Endothelial cell of umbilical vein (primary cell): ENCODE data around the gene LHPP. TPM values are rescaled to one million over a fixed set of nuclear protein-coding genes. Genes with fewer than 3 reads are reported as not detected.

Experiments used
- BruUV-seq: library from RNA; stranded (reverse); fragments of 400-500 nt; replicated peaks from 2 replicates; lab custom pipeline; 2021; lab: Mats Ljungman, UMichigan
- CTCF ChIA-PET: fragments of 300-600, 350-600 bp; sonication (Branson Sonifier 250); formaldehyde crosslinking; loops from one replicate; lab custom pipeline; 2021; ENCODE audit warnings: antibody characterized with exemption, inconsistent platforms; lab: Charles Lee
- POLR2A ChIA-PET: fragments of 300-600, 350-600 bp; sonication (Branson Sonifier 250); formaldehyde crosslinking; loops from one replicate; lab custom pipeline; 2021; ENCODE audit warnings: antibody characterized with exemption, inconsistent platforms; lab: Charles Lee
- DNase-seq: peaks from one replicate; pipeline ENCODE4 v3.0.0-alpha.2; 2011; ENCODE audit warnings: low read depth, low spot score
- FAIRE-seq: peaks from 2 replicates; lab custom pipeline; 2011; peaks lifted over from hg19 to GRCh38; lab: Jason Lieb, UNC
- H2AFZ ChIP-seq: 2 replicates; pipeline ENCODE4 v1.6.0; 2012; ENCODE audit warnings: low read depth, low read length, control low read depth, inconsistent platforms
- H3K27ac ChIP-seq: 2 replicates; pipeline ENCODE4 v1.5.1; 2011; ENCODE audit warnings: low read depth, mild to moderate bottlenecking, control low read depth, low read length, moderate library complexity; ENCODE audit not compliant: insufficient read depth
- H3K27me3 ChIP-seq, 2 experiments: 2 replicates each; pipeline versions ENCODE4 v1.6.0 to v1.6.1; 2011; ENCODE audit warnings: low read length in 2 of 2, mixed read lengths in 1 of 2; ENCODE audit not compliant: control insufficient read depth in 2 of 2, insufficient read depth in 2 of 2
- H3K36me3 ChIP-seq, 2 experiments: 2 replicates in 1 of 2; 3 replicates in 1 of 2; pipeline ENCODE4 v1.5.1; 2011; ENCODE audit warnings: low read length in 2 of 2, mild to moderate bottlenecking in 1 of 2, moderate library complexity in 1 of 2; ENCODE audit not compliant: control insufficient read depth in 2 of 2, insufficient read depth in 2 of 2; ENCODE audit errors: extremely low read depth in 1 of 2
- H3K4me1 ChIP-seq: 3 replicates; pipeline ENCODE4 v1.5.1; 2011; ENCODE audit warnings: mild to moderate bottlenecking, low read length; ENCODE audit not compliant: control insufficient read depth, insufficient read depth; ENCODE audit errors: extremely low read depth
- H3K4me2 ChIP-seq: 2 replicates; pipeline ENCODE4 v1.6.1; 2011; ENCODE audit warnings: low read length, control low read depth, mixed read lengths; ENCODE audit not compliant: insufficient read depth
- H3K4me3 ChIP-seq, 3 experiments: fragments of 200-600 bp in 1 of 3; sonication (generic), shearing (Covaris generic) in 1 of 3; replicated peaks in 1 of 3; 2 replicates each; pipeline ENCODE4 v1.5.1; 2011 to 2016; ENCODE audit warnings: control low read depth in 3 of 3, low read length in 3 of 3, mild to moderate bottlenecking in 2 of 3, inconsistent platforms in 1 of 3, low read depth in 1 of 3, moderate library complexity in 1 of 3; ENCODE audit not compliant: insufficient read depth in 1 of 3
- H3K79me2 ChIP-seq: 2 replicates; pipeline ENCODE4 v1.6.0; 2012; ENCODE audit warnings: low read length, inconsistent platforms; ENCODE audit not compliant: control insufficient read depth, insufficient read depth
- H3K9ac ChIP-seq: replicated peaks from 2 replicates; pipeline ENCODE3; 2011; ENCODE audit warnings: low read length, control low read depth; ENCODE audit not compliant: insufficient read depth; ENCODE audit errors: extremely low read depth
- H3K9me1 ChIP-seq: replicated peaks from 3 replicates; pipeline ENCODE4 v1.6.0; 2011; ENCODE audit warnings: mild to moderate bottlenecking, low read length; ENCODE audit not compliant: control insufficient read depth, insufficient read depth; ENCODE audit errors: extremely low read depth
- H3K9me3 ChIP-seq: replicated peaks from 2 replicates; pipeline ENCODE4 v1.5.1; 2012; ENCODE audit warnings: low read length, inconsistent platforms; ENCODE audit not compliant: control insufficient read depth, insufficient read depth
- H4K20me1 ChIP-seq: replicated peaks from 2 replicates; pipeline ENCODE3; 2011; ENCODE audit warnings: mild to moderate bottlenecking, low read length; ENCODE audit not compliant: control insufficient read depth, insufficient read depth; ENCODE audit errors: extremely low read depth
- CTCF ChIP-seq, 2 donors: IDR thresholded peaks; 1 replicate in 1 of 2; 2 replicates in 1 of 2; pipeline ENCODE4 v1.5.1; 2011; ENCODE audit warnings: low read length in 2 of 2, mild to moderate bottlenecking in 2 of 2, moderate library complexity in 2 of 2, control low read depth in 1 of 2, inconsistent platforms in 1 of 2, low read depth in 1 of 2; ENCODE audit not compliant: insufficient read depth in 1 of 2; ENCODE audit errors: extremely low read depth in 1 of 2
- EZH2 ChIP-seq: IDR thresholded peaks from 2 replicates; pipeline ENCODE4 v1.6.1; 2012; ENCODE audit warnings: borderline replicate concordance, low read depth, mild to moderate bottlenecking, moderate library complexity, low read length, inconsistent platforms; ENCODE audit not compliant: severe bottlenecking
- FOS ChIP-seq: IDR thresholded peaks from 2 replicates; pipeline ENCODE4 v1.6.1; 2011; ENCODE audit warnings: mild to moderate bottlenecking, low read length, moderate library complexity, borderline replicate concordance; ENCODE audit not compliant: insufficient read depth
- GATA2 ChIP-seq: IDR thresholded peaks from 2 replicates; pipeline ENCODE4 v1.7.0; 2011; ENCODE audit warnings: low read depth, mild to moderate bottlenecking, moderate library complexity, mixed read lengths, low read length; ENCODE audit not compliant: insufficient read length, insufficient read depth
- JUN ChIP-seq: IDR thresholded peaks from 2 replicates; pipeline ENCODE4 v1.6.1; 2011; ENCODE audit warnings: borderline replicate concordance, low read depth; ENCODE audit not compliant: insufficient read length, insufficient read depth
- MAX ChIP-seq: IDR thresholded peaks from 2 replicates; pipeline ENCODE4 v1.6.1; 2011; ENCODE audit not compliant: insufficient read depth, insufficient read length
- MYC ChIP-seq: IDR thresholded peaks from one replicate; pipeline ENCODE4 v1.6.1; 2011; ENCODE audit warnings: mild to moderate bottlenecking, low read depth, low read length
- POLR2A ChIP-seq: IDR thresholded peaks from 2 replicates; pipeline ENCODE4 v1.6.1; 2012; ENCODE audit warnings: low read depth, mild to moderate bottlenecking, control low read depth, low read length
- POLR2AphosphoS5 ChIP-seq: IDR thresholded peaks from 2 replicates; pipeline ENCODE4 v1.6.1; 2012; ENCODE audit warnings: low read depth, mild to moderate bottlenecking, control low read depth, low read length, moderate library complexity; ENCODE audit not compliant: insufficient read depth
- dilution Hi-C: fragments of 300-500 bp; cut with MboI; formaldehyde crosslinking; loops from one replicate; pipeline ENCODE4 v1.15.0; 2019; ENCODE audit warnings: low sequenced_read_pairs; ENCODE audit not compliant: extremely low pct_ligation_motif_present
- intact Hi-C: fragments of 100-400 bp; cut with micrococcal nuclease; formaldehyde crosslinking; loops from one replicate; pipeline ENCODE4 v1.10.0; 2022
- polyA plus RNA-seq, 4 experiments: library from polyadenylated mRNA; depleted of rRNA in 3 of 4; stranded (reverse) in 3 of 4; unstranded in 1 of 4; fragments of >200 nt; gene quantifications; 2 replicates each; pipeline versions ENCODE4 v1.2.1 to v1.2.3, GENCODE V29; 2011 to 2012; ENCODE audit warnings: missing spikeins in 1 of 4
- total RNA-seq: library from RNA; stranded (reverse); gene quantifications from 2 replicates; pipeline ENCODE4 v1.2.3, GENCODE V29; 2021

The LHPP gene
- total and polyA plus RNA-seq, 2 donors (not counting 3 experiments of a cell fraction or from before 2014, with no cell fraction given), result 5.8 to 11.2 TPM

- Histone ChIP-seq H3K9me1 (no peaks in the 10 kb centered on the region), H3K4me1 (peaks cover 2% of the 10 kb centered on the region), H3K4me2 (no peak overlapping the region), H3K27ac (no peak overlapping the region), H2AFZ (no peak overlapping the region), H3K9ac (no peak overlapping the region), H3K79me2 (peaks cover 28% of the 10 kb centered on the region), H3K9me3 (no peaks in the 10 kb centered on the region), H3K27me3 (peaks cover 0 to 6% of the 10 kb centered on the region in 2 experiments), H3K36me3 (no peaks in the 10 kb centered on the region), H3K4me3 (no peak overlapping the region), H4K20me1 (no peaks in the 10 kb centered on the region)
- intact Hi-C loops (loop anchor here (1.0 to 10.0 kb wide), 4 partner anchors 323 to 1955 kb away; partner anchors contain the start of genes BUB3, FAM53B and HTRA1), dilution Hi-C loops (no loop called here)
- CTCF ChIA-PET, result interaction anchor here (1.2 to 3.4 kb wide), 2 partner anchors 31 to 425 kb away, joined by 5 to 16 read pairs; no protein-coding TSS in a partner anchor
- BruUV-seq, result no TSS peak
- FAIRE-seq (no peak), DNase-seq (no peak)
- POLR2A ChIA-PET, result interaction anchor here (0.8 kb wide), 1 partner anchor 8 kb away, joined by 4 read pairs; no protein-coding TSS in a partner anchor
- TF ChIP-seq CTCF (IDR thresholded peaks at IDR 0.05; ENCODE audit: extremely low read depth in 1 of 2, insufficient read depth in 1 of 2, low read depth in 1 of 2, low read length in 2 of 2) (no peak), POLR2A (no peak), MYC (no peak), FOS (no peak), MAX (no peak), JUN (no peak), EZH2 (no peak), GATA2 (no peak), POLR2AphosphoS5 (no peak)
Observed at GRCh38 chr10:124419635-124420034, 42.0 kb upstream of the LHPP start.
